Measurements from ENCODE around the gene MAML2. TPM values are rescaled to one million over a fixed set of nuclear protein-coding genes. Genes with fewer than 3 reads are reported as not detected.

MAML2 gene
- total RNA-seq, 1 donor from 2014 or later: 3.8 TPM

- Histone ChIP-seq H3K4me2 (peak overlapping the region; percentile 77), H3K9me3 (ENCODE audit: low read depth) (no peaks in the 10 kb centered on the region), H3K27ac (peak overlapping the region; percentile 81), H3K36me3 (no peaks in the 10 kb centered on the region), H3K27me3 (no peaks in the 10 kb centered on the region), H4K20me1 (ENCODE audit: low read depth) (no peaks in the 10 kb centered on the region), H3K4me3 (peak overlapping the region; percentile 26), H2AFZ (replicated peaks) (no peak overlapping the region), H3K4me1 (peaks cover 29% of the 10 kb centered on the region), H3K9ac (no peak overlapping the region), H3K79me2 (ENCODE audit: low read depth) (no peaks in the 10 kb centered on the region), H3F3A (ENCODE audit: low read depth) (peaks cover 27% of the 10 kb centered on the region)
- TF ChIP-seq EZH2phosphoT487 (IDR thresholded peaks at IDR 0.05) (no peak), EZH2 (IDR thresholded peaks at IDR 0.05) (no peak), CTCF (IDR thresholded peaks at IDR 0.05) (no peak)
- H3K9me3 Mint-ChIP-seq: peaks cover 2% of the 10 kb centered on the region
- peaks cover 46% of the 10 kb centered on the region for H3K4me1 Mint-ChIP-seq
- DNase-seq (ENCODE audit: low spot score): peak; percentile 43
- peak overlapping the region; percentile 98 for H3K27ac Mint-ChIP-seq
- H3K36me3 Mint-ChIP-seq: peaks cover 13% of the 10 kb centered on the region
- H3K27me3 Mint-ChIP-seq (ENCODE audit: insufficient read depth, low read depth): no peaks in the 10 kb centered on the region
- H3K4me3 Mint-ChIP-seq: peak overlapping the region; percentile 76
Observed at GRCh38 chr11:96055706-96056387, 287.1 kb downstream of the MAML2 start.

- H3K27ac ChIP-seq: peak overlapping the region; percentile 82
- Mint-ChIP-seq H3K4me1 (peaks cover 54% of the 10 kb centered on the region), H3K36me3 (peaks cover 13% of the 10 kb centered on the region), H3K9me3 (peaks cover 2% of the 10 kb centered on the region), H3K27me3 (ENCODE audit: insufficient read depth, low read depth) (no peaks in the 10 kb centered on the region), H3K4me3 (peak overlapping the region; percentile 76), H3K27ac (peak overlapping the region; percentile 98)
- H2AFZ ChIP-seq (replicated peaks): no peak overlapping the region
- peak overlapping the region; percentile 34 for H3K4me3 ChIP-seq
- no peaks in the 10 kb centered on the region for H3K79me2 ChIP-seq (ENCODE audit: low read depth)
- peak; percentile 85 for DNase-seq (ENCODE audit: low spot score)
- no peaks in the 10 kb centered on the region for H3K9me3 ChIP-seq (ENCODE audit: low read depth)
- H3K27me3 ChIP-seq: no peaks in the 10 kb centered on the region
- H4K20me1 ChIP-seq (ENCODE audit: low read depth): no peaks in the 10 kb centered on the region
- H3K36me3 ChIP-seq: no peaks in the 10 kb centered on the region
- H3F3A ChIP-seq (ENCODE audit: low read depth): peaks cover 27% of the 10 kb centered on the region
- TF ChIP-seq CTCF (IDR thresholded peaks at IDR 0.05) (peak; percentile 65), EZH2 (IDR thresholded peaks at IDR 0.05) (no peak), EZH2phosphoT487 (IDR thresholded peaks at IDR 0.05) (peak; percentile 93)
- no peak overlapping the region for H3K9ac ChIP-seq
- peaks cover 29% of the 10 kb centered on the region for H3K4me1 ChIP-seq
- peak overlapping the region; percentile 77 for H3K4me2 ChIP-seq
Observed at GRCh38 chr11:96054870-96055705, 287.9 kb downstream of the MAML2 start.

GRCh38 chr11:96052921-96053651, 289.9 kb downstream of the MAML2 start:
- DNase-seq (ENCODE audit: low spot score): no peak
- Histone ChIP-seq H3K4me3 (no peak overlapping the region), H3K27me3 (no peaks in the 10 kb centered on the region), H3K9ac (no peak overlapping the region), H3F3A (ENCODE audit: low read depth) (peaks cover 27% of the 10 kb centered on the region), H2AFZ (replicated peaks) (no peak overlapping the region), H3K4me1 (peaks cover 29% of the 10 kb centered on the region), H4K20me1 (ENCODE audit: low read depth) (no peaks in the 10 kb centered on the region), H3K79me2 (ENCODE audit: low read depth) (no peaks in the 10 kb centered on the region), H3K27ac (no peak overlapping the region), H3K4me2 (no peak overlapping the region), H3K36me3 (no peaks in the 10 kb centered on the region), H3K9me3 (ENCODE audit: low read depth) (no peaks in the 10 kb centered on the region)
- no peak overlapping the region for H3K4me3 Mint-ChIP-seq
- no peak for TF ChIP-seq EZH2 (IDR thresholded peaks at IDR 0.05)
- TF ChIP-seq EZH2phosphoT487 (IDR thresholded peaks at IDR 0.05): no peak
- TF ChIP-seq CTCF (IDR thresholded peaks at IDR 0.05): no peak
- no peak overlapping the region for H3K27ac Mint-ChIP-seq
- H3K9me3 Mint-ChIP-seq: peaks cover 2% of the 10 kb centered on the region
- H3K27me3 Mint-ChIP-seq (ENCODE audit: insufficient read depth, low read depth): no peaks in the 10 kb centered on the region
- H3K4me1 Mint-ChIP-seq: peaks cover 61% of the 10 kb centered on the region
- H3K36me3 Mint-ChIP-seq: peaks cover 9% of the 10 kb centered on the region

Data from neural progenitor cell (in vitro differentiated cells).